CD4-positive, alpha-beta T cell treated with Interleukin-17A for 4 hours (primary cell): ENCODE data around the gene ZNF91.
"Not testable (repeated sequence)": the region's sequence is repeated elsewhere in the genome, so short reads cannot be mapped to it uniquely, and the experiment has no call there.

Experiments used
- DNase-seq: peaks from one replicate; pipeline ENCODE4 v3.0.0-alpha.2; 2020; ENCODE audit warnings: mixed read lengths

Gene ZNF91

GRCh38 chr19:23394511-23394910 is 760 bp downstream of the ZNF91 start:
- peak; percentile 38 for DNase-seq

- no peak for DNase-seq
Measured at GRCh38 chr19:23393121-23393520, 2.1 kb downstream of the ZNF91 start.

- no peak for DNase-seq
Measured at GRCh38 chr19:23391236-23391635, 4.0 kb downstream of the ZNF91 start.

GRCh38 chr19:23385404-23385803 is 9.9 kb downstream of the ZNF91 start:
- no peak for DNase-seq

GRCh38 chr19:23384858-23385257 is 10.4 kb downstream of the ZNF91 start:
- DNase-seq = no peak

GRCh38 chr19:23384166-23384565 is 11.1 kb downstream of the ZNF91 start:
- no peak for DNase-seq

- no peak for DNase-seq
Measured at GRCh38 chr19:23382955-23383354, 12.3 kb downstream of the ZNF91 start.

- DNase-seq = no peak
Measured at GRCh38 chr19:23381114-23381513, 14.2 kb downstream of the ZNF91 start.

- not testable (repeated sequence) for DNase-seq
Measured at GRCh38 chr19:23379671-23380070, 15.6 kb downstream of the ZNF91 start.

- DNase-seq = no peak
Measured at GRCh38 chr19:23378948-23379347, 16.3 kb downstream of the ZNF91 start.

- DNase-seq = no peak
Measured at GRCh38 chr19:23377276-23377675, 18.0 kb downstream of the ZNF91 start.

- DNase-seq = no peak
Measured at GRCh38 chr19:23366437-23366836, 28.8 kb downstream of the ZNF91 start.

GRCh38 chr19:23366031-23366430 is 29.2 kb downstream of the ZNF91 start:
- DNase-seq = not testable (repeated sequence)

- no peak for DNase-seq
Measured at GRCh38 chr19:23365222-23365621, 30.0 kb downstream of the ZNF91 start.

GRCh38 chr19:23361843-23362242 is 33.4 kb downstream of the ZNF91 start:
- not testable (repeated sequence) for DNase-seq

- DNase-seq = no peak
Measured at GRCh38 chr19:23351806-23352205, 43.5 kb downstream of the ZNF91 start.

- no peak for DNase-seq
Measured at GRCh38 chr19:23346696-23347095, 48.6 kb downstream of the ZNF91 start.

- no peak for DNase-seq
Measured at GRCh38 chr19:23345838-23346237, 49.4 kb downstream of the ZNF91 start.

GRCh38 chr19:23343434-23344010 is 51.7 kb downstream of the ZNF91 start:
- no peak for DNase-seq

- no peak for DNase-seq
Measured at GRCh38 chr19:23328211-23328610, 67.1 kb downstream of the ZNF91 start.

GRCh38 chr19:23321953-23322549 is 73.2 kb downstream of the ZNF91 start:
- DNase-seq = no peak

- not testable (repeated sequence) for DNase-seq
Measured at GRCh38 chr19:23321403-23321802, 73.9 kb downstream of the ZNF91 start.

- not testable (repeated sequence) for DNase-seq
Measured at GRCh38 chr19:23319571-23319970, 75.7 kb downstream of the ZNF91 start.

GRCh38 chr19:23318941-23319340 is 76.3 kb downstream of the ZNF91 start:
- not testable (repeated sequence) for DNase-seq

- no peak for DNase-seq
Measured at GRCh38 chr19:23318143-23318542, 77.1 kb downstream of the ZNF91 start.
